HG03139 (cell line): ENCODE results near the gene LUC7L.
"Not testable (repeated sequence)": the region's sequence is repeated elsewhere in the genome, so short reads cannot be mapped to it uniquely, and the experiment has no call there.

Experiments used
- ATAC-seq: cut with Tn5 transposase; IDR thresholded peaks from one replicate; pipeline ENCODE4 v1.9.1; 2021; ENCODE audit not compliant: unreplicated experiment

Gene LUC7L

DNA sequence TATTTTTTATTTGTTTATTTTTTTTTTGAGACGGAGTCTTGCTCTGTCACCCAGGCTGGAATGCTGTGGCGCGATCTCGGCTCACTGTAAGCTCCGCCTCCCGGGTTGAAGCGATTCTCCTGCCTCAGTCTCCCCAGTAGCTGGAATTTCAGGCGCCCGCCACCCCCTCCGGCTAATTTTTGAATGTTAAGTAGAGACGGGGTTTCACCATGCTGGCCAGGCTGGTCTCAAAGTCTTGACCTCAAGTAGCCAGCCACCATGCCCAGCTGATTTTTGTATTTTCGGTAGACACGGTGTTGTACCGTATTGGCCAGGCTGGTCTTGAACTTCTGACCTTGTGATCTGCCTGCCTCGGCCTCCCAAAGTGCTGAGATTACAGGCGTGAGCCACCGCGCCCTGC is 1.1 kb upstream of the LUC7L start:
- ATAC-seq = not testable (repeated sequence)

DNA sequence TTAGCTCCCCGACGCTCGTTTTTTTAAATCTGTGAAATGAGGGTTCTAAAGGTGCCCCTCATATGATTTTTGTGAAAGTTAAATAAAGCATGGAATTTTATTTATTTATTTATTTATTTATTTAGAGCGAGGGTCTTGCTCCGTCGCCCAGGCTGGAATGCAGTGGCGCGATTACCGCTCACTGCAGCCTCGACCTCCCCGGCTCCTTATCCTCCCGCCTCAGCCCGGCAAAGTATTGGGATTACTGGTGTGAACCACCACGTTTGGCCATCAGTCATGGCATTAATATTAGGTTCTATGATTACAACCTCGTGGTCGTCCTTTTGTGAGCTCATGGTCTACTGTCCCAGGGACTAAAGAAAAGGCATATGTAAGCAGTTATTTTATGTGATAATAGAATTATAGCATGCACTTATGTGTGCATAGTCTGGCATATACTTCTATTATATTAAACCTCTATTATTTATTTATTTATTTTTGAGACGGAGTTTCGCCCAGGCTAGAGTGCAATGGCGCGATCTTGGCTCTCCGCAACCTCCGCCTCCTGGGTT is 557 bp upstream of the LUC7L start:
- no peak for ATAC-seq

GRCh38 chr16:228151-228851 is 948 bp downstream of the LUC7L start:
- no peak for ATAC-seq

- no peak for ATAC-seq
These were observed 9.2 kb downstream of the LUC7L start for GRCh38 chr16:220021-220420.

- no peak for ATAC-seq
These were observed 16.2 kb downstream of the LUC7L start for GRCh38 chr16:212999-213398.

DNA sequence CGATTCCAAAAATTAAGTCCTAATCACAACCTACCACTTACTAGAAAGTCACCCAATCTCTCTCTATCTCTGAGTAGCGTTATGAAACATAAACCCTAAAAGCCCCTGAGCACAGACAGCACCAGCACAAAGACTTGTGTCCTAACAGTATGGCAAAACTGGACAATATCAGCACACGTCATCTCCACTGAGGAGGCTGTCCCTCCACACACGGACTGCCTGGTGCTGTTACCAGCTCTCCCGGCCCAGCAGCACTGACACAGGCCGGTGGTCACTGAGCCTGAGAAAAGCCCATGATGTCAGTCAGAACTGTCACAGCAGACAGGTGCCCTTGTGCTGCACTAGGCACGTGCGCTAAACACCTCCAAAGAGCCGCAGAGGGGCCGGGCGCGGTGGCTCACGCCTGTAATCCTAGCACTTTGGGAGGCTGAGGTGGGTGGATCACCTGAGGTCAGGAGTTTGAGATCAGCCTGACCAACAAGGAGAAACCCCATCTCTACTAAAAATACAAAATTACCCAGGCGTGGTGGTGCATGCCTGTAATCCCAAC is 17.5 kb downstream of the LUC7L start:
- not testable (repeated sequence) for ATAC-seq

- ATAC-seq = not testable (repeated sequence)
These were observed 19.9 kb downstream of the LUC7L start for GRCh38 chr16:209359-209758.

DNA sequence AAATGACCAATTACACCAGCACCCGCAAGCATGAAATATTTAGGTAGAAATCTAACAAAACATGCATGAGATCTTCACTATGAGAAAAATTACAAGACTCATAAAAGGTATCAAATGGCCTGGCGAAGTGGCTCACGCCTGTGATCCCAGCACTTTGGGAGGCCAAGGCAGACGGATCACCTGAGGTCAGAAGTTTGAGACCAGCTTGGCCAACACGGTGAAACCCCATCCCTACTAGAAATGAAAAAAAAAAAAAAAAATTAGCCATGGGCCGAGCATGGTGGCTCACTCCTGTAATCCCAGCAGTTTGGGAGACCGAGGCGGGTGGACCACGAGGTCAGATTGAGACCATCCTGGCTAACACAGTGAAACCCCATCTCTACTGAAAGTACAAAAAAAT is 25.2 kb downstream of the LUC7L start:
- not testable (repeated sequence) for ATAC-seq

DNA sequence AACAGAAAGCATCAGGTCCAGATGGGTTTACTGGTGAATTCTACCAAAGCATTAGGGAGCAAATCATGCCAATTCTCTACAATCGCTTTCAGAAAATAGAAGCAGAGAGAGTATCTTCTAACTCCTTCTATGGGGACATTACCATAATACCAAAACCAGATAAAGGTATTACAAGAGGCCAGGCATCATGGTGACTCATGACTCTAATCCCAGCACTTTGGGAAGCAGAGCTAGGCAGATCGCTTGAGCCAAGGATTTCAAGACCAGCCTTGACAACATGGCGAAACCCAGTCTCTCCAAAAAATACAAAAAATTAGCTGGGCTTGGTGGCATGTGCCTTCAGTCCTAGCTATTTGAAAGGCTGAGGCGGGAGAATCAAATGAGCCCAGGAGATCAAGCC is 26.0 kb downstream of the LUC7L start:
- ATAC-seq = no peak

DNA sequence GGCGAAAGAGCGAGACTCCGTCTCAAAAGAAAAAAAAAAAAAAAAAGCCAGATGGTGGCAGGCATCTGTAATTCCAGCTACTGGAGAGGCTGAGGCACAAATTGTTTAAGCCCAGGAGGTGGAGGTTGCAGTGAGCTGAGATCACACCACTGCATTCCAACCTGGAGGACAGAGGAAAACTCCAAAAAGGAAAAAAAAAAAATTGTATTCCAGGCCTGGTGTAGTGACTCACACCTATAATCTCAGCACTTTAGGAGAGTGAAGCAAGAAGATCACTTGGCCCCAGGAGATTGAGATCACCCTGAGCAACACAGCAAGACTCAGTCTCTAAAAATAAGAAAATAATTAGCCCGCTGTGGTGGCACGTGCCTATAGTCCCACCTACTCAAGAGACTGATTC is 28.9 kb downstream of the LUC7L start:
- ATAC-seq = no peak

DNA sequence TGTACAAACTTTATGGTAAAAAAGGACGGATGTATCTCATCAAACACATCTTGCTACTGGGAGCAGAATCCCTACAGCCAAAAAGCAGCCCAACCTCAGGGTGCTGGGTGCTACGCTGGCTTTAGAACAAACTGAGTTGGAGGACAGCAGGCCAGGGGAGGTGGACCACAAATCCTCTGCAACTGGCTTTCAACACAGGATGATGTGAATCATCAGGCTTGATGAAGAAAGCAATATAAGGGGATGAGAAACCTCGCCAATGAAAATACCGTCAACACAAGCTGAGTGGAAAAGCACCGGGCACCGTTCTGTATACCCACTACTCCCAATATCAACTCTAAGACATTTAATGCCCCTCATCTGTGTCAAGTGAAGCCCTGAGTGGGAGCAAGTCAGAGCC is 34.7 kb downstream of the LUC7L start:
- ATAC-seq = no peak

DNA sequence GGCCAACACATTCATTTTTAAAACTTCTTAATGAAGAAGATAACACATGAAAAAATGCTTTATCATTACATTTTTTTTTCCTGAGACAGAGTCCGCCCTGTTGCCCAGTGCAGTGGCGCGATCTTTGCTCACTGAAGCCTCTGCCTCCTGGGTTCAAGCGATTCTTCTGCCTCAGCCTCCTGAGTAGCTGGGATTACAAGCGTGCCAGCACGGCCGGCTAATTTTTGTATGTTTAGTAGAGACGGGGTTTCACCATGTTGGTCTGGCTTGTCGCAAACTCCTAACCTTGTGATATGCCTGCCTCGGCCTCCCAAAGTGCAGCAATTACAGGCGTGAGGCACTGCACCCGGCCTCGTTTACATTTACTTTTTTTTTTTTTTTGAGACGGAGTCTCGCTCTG is 35.8 kb downstream of the LUC7L start:
- no peak for ATAC-seq

DNA sequence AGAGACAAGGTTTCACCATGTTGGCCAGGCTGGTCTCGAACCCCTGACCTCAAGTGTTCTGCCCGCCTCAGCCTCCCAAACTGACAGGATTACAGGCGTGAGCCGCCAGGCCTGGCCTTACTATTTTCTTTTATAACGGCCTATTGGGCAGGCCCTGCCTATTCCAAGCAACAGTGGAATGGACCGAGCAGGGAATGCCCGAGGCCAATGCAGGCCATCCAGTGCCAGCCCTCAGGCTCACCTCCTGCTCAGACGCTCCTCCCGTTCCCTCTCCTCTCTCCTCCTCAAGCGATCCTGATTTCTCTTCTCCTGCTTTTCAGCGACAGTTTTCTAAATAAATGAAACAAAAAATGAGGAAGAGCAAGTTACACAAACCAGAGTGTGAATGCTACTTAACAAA is 36.6 kb downstream of the LUC7L start:
- no peak for ATAC-seq

DNA sequence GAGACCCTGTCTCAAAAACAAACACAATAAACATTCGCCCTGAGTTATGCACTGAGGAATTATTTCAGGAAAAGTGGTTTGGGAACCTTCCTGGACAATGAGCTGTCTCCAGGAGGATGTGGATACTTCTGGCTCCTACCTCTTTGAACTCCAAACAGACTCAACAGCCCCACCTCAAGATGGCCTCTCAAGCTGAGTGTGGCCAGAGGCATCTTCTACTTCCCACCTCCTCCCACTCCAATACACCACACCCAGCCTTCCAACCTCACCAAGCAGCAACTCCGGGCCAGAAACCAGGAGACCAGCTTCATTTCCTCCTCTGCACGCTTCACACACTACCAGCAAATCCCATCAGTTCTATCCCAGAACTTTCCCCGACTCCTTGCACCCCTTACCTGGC is 37.4 kb downstream of the LUC7L start:
- no peak for ATAC-seq

GRCh38 chr16:189604-190186 is 39.6 kb downstream of the LUC7L start:
- no peak for ATAC-seq

DNA sequence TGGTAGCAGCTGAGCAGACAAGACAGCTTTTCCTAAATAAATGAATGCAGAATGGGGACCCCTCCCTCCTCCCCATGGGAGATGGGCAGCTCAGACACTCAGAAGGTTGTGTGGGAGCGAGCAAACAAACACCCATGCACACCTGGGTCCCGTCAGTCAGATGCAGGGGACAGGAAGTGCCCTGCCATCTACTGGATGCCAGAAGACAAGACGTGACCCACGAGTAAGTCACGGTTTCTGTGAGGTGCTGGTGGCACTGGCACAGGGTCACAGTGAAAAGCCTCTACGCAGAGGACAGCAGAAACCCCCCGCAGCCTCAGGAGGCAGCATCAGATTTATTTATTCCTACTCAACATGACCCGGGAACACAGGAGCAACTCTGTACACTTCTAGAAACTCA is 40.6 kb downstream of the LUC7L start:
- no peak for ATAC-seq

DNA sequence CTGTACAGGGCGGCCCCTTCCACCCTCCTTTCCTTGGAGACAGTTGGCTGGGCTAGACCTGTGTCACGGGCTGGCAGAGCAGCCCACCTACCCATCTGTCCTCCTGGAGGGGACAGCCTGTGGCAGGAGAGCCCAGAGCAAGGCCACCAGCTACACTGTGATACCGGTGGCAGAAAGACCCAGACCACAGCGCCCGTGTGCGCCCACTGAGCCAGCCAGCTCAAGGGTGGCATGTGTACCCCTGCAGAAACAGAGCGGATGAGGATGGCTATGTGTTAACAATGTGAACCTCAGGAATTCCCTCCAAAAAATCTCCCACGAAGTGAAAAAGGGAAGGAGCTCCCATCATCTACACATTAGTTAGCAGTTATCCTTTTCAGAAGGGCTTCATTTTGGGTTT is 41.9 kb downstream of the LUC7L start:
- no peak for ATAC-seq

DNA sequence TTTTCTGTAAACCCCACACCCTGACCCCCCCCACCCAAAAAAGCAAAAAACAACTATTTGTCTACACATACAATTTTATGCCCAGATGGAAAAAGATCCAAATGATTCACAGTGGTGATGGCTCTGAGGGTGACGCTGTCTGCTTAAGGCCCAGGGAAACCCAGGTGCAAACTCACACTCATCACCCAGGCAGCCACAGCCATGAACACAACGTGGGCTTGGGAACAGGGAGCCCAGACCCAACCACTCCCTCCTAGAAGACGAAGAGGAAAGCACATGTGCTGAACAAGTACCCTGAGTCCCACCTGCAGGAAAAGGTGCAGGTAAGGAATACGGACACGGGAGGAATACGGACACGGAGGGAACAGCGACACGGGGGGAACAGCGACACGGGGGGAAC is 43.6 kb downstream of the LUC7L start:
- ATAC-seq = no peak

GRCh38 chr16:185213-185612 is 44.0 kb downstream of the LUC7L start:
- no peak for ATAC-seq

DNA sequence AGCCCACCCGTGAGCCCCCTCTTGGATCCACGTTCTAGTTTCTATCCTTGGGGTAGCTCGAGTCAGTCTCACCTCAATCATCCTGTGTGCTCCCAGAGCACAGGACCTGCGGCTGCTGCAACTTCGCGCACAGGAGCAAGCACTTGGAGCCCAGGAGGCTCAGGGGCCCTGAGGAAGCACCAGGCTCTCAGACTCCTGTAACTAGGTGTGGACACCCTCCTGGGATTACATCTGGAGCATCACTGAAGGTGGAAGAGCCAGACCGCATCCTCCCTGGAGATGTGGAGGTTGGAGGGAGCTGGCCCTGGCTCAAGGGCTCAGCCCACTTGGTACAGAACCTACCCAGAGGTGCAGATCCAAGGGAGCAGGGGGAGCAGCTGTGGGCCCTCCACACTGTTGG is 46.2 kb downstream of the LUC7L start:
- ATAC-seq = no peak

- no peak for ATAC-seq
These were observed 47.7 kb downstream of the LUC7L start for GRCh38 chr16:181565-182021.
